IMR-90 (cell line): ENCODE results near the gene NTM. TPM values are rescaled to one million over a fixed set of nuclear protein-coding genes. Genes with fewer than 3 reads are reported as not detected.
A peak's percentile ranks its signal among the peaks of the same experiment; 100 is the strongest.

Source experiments
- ATAC-seq: fragments of 200-7000 bp; cut with Tn5 transposase; 2 replicates; pipeline ENCODE4 v1.9.1; 2020; ENCODE audit warnings: low read depth, mild to moderate bottlenecking, moderate library complexity
- BruUV-seq: library from RNA; stranded (reverse); fragments of 400-500 nt; replicated peaks from 2 replicates; lab custom pipeline; 2021; lab: Mats Ljungman, UMichigan
- CTCF ChIA-PET: fragments of 300-600 bp; formaldehyde crosslinking; extraction: SDS; loops from one replicate; lab custom pipeline; 2021; ENCODE audit warnings: antibody characterized with exemption; lab: Yijun Ruan, JAX
- POLR2A ChIA-PET: fragments of 300-600 bp; sonication (Branson Sonifier 250); formaldehyde crosslinking; loops from one replicate; lab custom pipeline; 2022; ENCODE audit warnings: antibody characterized with exemption; ENCODE audit not compliant: unreplicated experiment; lab: Charles Lee
- DNase-seq: peaks from one replicate; pipeline ENCODE4 v3.0.0; 2013
- H2AFZ ChIP-seq: replicated peaks from 2 replicates; pipeline ENCODE3; 2013; ENCODE audit warnings: low read length, mild to moderate bottlenecking; ENCODE audit not compliant: poor library complexity
- H2AK5ac ChIP-seq: 2 replicates; pipeline ENCODE4 v1.6.1; 2013; ENCODE audit warnings: low read depth, low read length, inconsistent platforms
- H2AK9ac ChIP-seq: replicated peaks from 2 replicates; pipeline ENCODE3; 2013; ENCODE audit warnings: mild to moderate bottlenecking, low read depth, low read length, moderate library complexity; ENCODE audit not compliant: poor library complexity
- H2BK120ac ChIP-seq: 2 replicates; pipeline ENCODE4 v1.6.1; 2013; ENCODE audit warnings: low read depth, low read length, inconsistent platforms
- H2BK15ac ChIP-seq: 3 replicates; pipeline ENCODE4 v1.6.1; 2013; ENCODE audit warnings: low read depth, low read length, inconsistent platforms
- H2BK20ac ChIP-seq: 2 replicates; pipeline ENCODE4 v1.6.1; 2013; ENCODE audit warnings: low read depth, mild to moderate bottlenecking, inconsistent platforms, low read length, moderate library complexity
- H2BK5ac ChIP-seq: 2 replicates; pipeline ENCODE4 v1.6.1; 2013; ENCODE audit warnings: mild to moderate bottlenecking, low read depth, low read length, inconsistent platforms; ENCODE audit not compliant: poor library complexity, severe bottlenecking
- H3K14ac ChIP-seq: replicated peaks from 2 replicates; pipeline ENCODE4 v1.6.1; 2013; ENCODE audit warnings: low read depth, low read length, inconsistent platforms
- H3K18ac ChIP-seq: 2 replicates; pipeline ENCODE4 v1.6.1; 2013; ENCODE audit warnings: low read depth, low read length, control low read depth
- H3K23ac ChIP-seq: 2 replicates; pipeline ENCODE4 v1.6.1; 2013; ENCODE audit warnings: low read depth, low read length, inconsistent platforms
- H3K27ac ChIP-seq: 2 replicates; pipeline ENCODE4 v1.5.1; 2013; ENCODE audit warnings: mild to moderate bottlenecking, control low read depth, low read length; ENCODE audit not compliant: insufficient read depth
- H3K27me3 ChIP-seq: 2 replicates; pipeline ENCODE4 v1.6.1; 2013; ENCODE audit warnings: low read length; ENCODE audit not compliant: control insufficient read depth, insufficient read depth
- H3K36me3 ChIP-seq: 2 replicates; pipeline ENCODE4 v1.6.1; 2013; ENCODE audit warnings: low read length, mixed read lengths; ENCODE audit not compliant: control insufficient read depth, insufficient read depth
- H3K4ac ChIP-seq: 2 replicates; pipeline ENCODE4 v1.6.1; 2013; ENCODE audit warnings: low read depth, low read length, inconsistent platforms
- H3K4me1 ChIP-seq: 2 replicates; pipeline ENCODE4 v1.6.1; 2013; ENCODE audit warnings: low read length, mixed read lengths; ENCODE audit not compliant: control insufficient read depth, insufficient read depth
- H3K4me2 ChIP-seq: 2 replicates; pipeline ENCODE4 v1.6.1; 2013; ENCODE audit warnings: low read depth, mild to moderate bottlenecking, control low read depth, low read length, moderate library complexity
- H3K4me3 ChIP-seq: 2 replicates; pipeline ENCODE4 v1.5.1; 2013; ENCODE audit warnings: low read depth, mild to moderate bottlenecking, control low read depth, low read length, moderate library complexity; ENCODE audit not compliant: insufficient read depth
- H3K56ac ChIP-seq: 2 replicates; pipeline ENCODE4 v1.6.1; 2013; ENCODE audit warnings: low read length, inconsistent platforms; ENCODE audit not compliant: insufficient read depth; ENCODE audit errors: extremely low read depth
- H3K79me1 ChIP-seq, 2 experiments: 2 replicates each; pipeline ENCODE4 v1.6.1; 2013; ENCODE audit warnings: low read length in 2 of 2, inconsistent platforms in 1 of 2, low read depth in 1 of 2
- H3K9ac ChIP-seq: 2 replicates; pipeline ENCODE4 v1.6.1; 2013; ENCODE audit warnings: low read depth, low read length, control low read depth
- H3K9me1 ChIP-seq: 2 replicates; pipeline ENCODE4 v1.6.1; 2013; ENCODE audit warnings: low read length, inconsistent platforms; ENCODE audit not compliant: insufficient read depth
- H3K9me3 ChIP-seq: 2 replicates; pipeline ENCODE4 v1.6.1; 2013; ENCODE audit warnings: low read length; ENCODE audit not compliant: control insufficient read depth, insufficient read depth
- H4K20me1 ChIP-seq: 2 replicates; pipeline ENCODE4 v1.6.1; 2013; ENCODE audit warnings: low read length, inconsistent platforms; ENCODE audit not compliant: insufficient read depth
- H4K5ac ChIP-seq: 2 replicates; pipeline ENCODE4 v1.6.1; 2013; ENCODE audit warnings: mild to moderate bottlenecking, low read depth, low read length, control low read depth
- H4K8ac ChIP-seq, 2 experiments: 2 replicates each; pipeline ENCODE4 v1.6.1; 2013; ENCODE audit warnings: low read depth in 2 of 2, low read length in 2 of 2, control low read depth in 1 of 2, inconsistent platforms in 1 of 2
- H4K91ac ChIP-seq: 2 replicates; pipeline ENCODE4 v1.6.1; 2013; ENCODE audit warnings: low read depth, low read length, inconsistent platforms; ENCODE audit not compliant: insufficient read depth
- FOS ChIP-seq: fragments of 150-350 bp; IDR thresholded peaks from 2 replicates; pipeline ENCODE4 v1.6.1; 2016; ENCODE audit warnings: low read depth, low read length
- NFE2L2 ChIP-seq: fragments of 150-350 bp; IDR thresholded peaks from 2 replicates; pipeline ENCODE4 v1.6.1; 2016; ENCODE audit warnings: low read depth, mild to moderate bottlenecking, low read length
- SMC3 ChIP-seq: fragments of 150-350 bp; IDR thresholded peaks from 2 replicates; pipeline ENCODE4 v1.6.1; 2016; ENCODE audit warnings: low read depth, mild to moderate bottlenecking, antibody characterized with exemption, low read length, moderate library complexity
- WGBS, 2 experiments: methylation state at CpG; one replicate each; pipeline versions ENCODE4 v1.1.5 to v1.1.7; 2013; ENCODE audit warnings: missing lambda C conversion rate in 2 of 2; ENCODE audit not compliant: insufficient read length in 1 of 2; ENCODE audit errors: extremely low coverage in 2 of 2; 5-methylcytosine and 5-hydroxymethylcytosine counted together
- dilution Hi-C: fragments of 300-500 bp; cut with HindIII; formaldehyde crosslinking; loops from one replicate; pipeline ENCODE4 v1.14.3; 2018; ENCODE audit warnings: low sequenced_read_pairs; ENCODE audit not compliant: unreplicated experiment
- in situ Hi-C: fragments of 300-500 bp; cut with MboI; formaldehyde crosslinking; loops from 3 replicates; pipeline ENCODE4 v1.14.3; 2019; ENCODE audit warnings: low sequenced_read_pairs, inconsistent platforms, mixed read lengths
- intact Hi-C: fragments of 100-400 bp; cut with micrococcal nuclease; formaldehyde crosslinking; loops from 2 replicates; pipeline ENCODE4 v1.10.0; 2022
- polyA plus RNA-seq, 3 experiments: library from polyadenylated mRNA; depleted of rRNA; stranded (reverse); fragments of >200 nt; gene quantifications; 2 replicates each; pipeline ENCODE4 v1.2.3, GENCODE V29; 2012; ENCODE audit warnings: low replicate concordance in 1 of 3
- total RNA-seq: library from RNA; depleted of rRNA; stranded (reverse); fragments of >200 nt; gene quantifications from 2 replicates; pipeline ENCODE4 v1.2.3, GENCODE V29; 2012

NTM gene
- total and polyA plus RNA-seq, 2 of the 4 experiments (the other 2 are of a cell fraction): 19.5 to 25.5 TPM

DNA sequence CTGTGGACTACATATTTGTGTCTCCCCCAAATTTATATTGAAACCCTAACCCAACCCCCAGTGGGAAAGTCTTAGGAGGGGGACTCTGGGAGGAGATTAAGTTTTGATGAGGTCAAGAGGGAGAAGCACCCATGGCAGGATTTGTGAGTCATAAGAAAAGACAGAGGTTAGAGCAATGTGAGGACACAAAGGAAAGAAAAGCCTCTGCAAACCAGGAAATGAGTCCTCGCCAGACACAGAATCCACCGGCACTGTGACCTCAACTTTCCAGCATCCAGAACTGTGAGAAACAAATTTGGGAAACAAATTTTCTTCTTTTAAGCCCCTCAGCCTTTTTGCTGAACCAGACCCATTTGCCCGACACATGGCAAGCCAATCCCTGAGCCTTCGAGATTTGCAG, 397.0 kb downstream of the NTM start:
- Histone ChIP-seq H4K91ac (no peak overlapping the region; the same call in 1 of the 2 replicates), H3K27ac (no peak overlapping the region), H3K9ac (no peak overlapping the region), H3K27me3 (no peaks in the 10 kb centered on the region), H4K20me1 (no peaks in the 10 kb centered on the region), H3K18ac (no peak overlapping the region), H2BK20ac (peak overlapping the region; percentile 73; the same call in 1 of the 2 replicates), H2BK120ac (peak overlapping the region; percentile 65; the same call in 1 of the 2 replicates), H3K23ac (0 out of 2 replicates have a peak overlapping the region, but pooled peaks have one; percentile 34), H4K8ac (peak overlapping the region in 1 of 2 experiments; percentile 66; a peak in 1 of 4 replicates), H2BK15ac (peak overlapping the region; percentile 52; the same call in 1 of the 3 replicates), H3K36me3 (no peaks in the 10 kb centered on the region), H3K4me1 (peaks cover 5% of the 10 kb centered on the region), H2AK9ac (no peak overlapping the region), H3K4me2 (no peak overlapping the region), H3K9me3 (no peaks in the 10 kb centered on the region), H4K5ac (no peak overlapping the region), H3K14ac (peak overlapping the region; percentile 63; the same call in 1 of the 2 replicates), H3K4ac (peak overlapping the region; percentile 41), H2BK5ac (no peak overlapping the region), H3K56ac (no peak overlapping the region), H2AFZ (peak overlapping the region; percentile 66), H3K4me3 (no peak overlapping the region), H3K79me1 (no peaks in the 10 kb centered on the region), H3K9me1 (peaks cover 3% of the 10 kb centered on the region), H2AK5ac (peak overlapping the region; percentile 73; the same call in 1 of the 2 replicates)
- dilution Hi-C loops: no loop called here
- ChIA-PET POLR2A (no interaction called here), CTCF (no interaction called here)
- intact Hi-C loops: no loop called here
- peak; percentile 74 for DNase-seq
- TF ChIP-seq FOS: no peak
- TF ChIP-seq SMC3: no peak
- no peak for TF ChIP-seq NFE2L2
- in situ Hi-C loops: no loop called here
- 0% methylated on average over 1 of the region's 4 CpGs; no CpG with 5 or more reads in 1 of the 2 experiments for WGBS, 2 experiments
- BruUV-seq: no TSS peak
- no peak for ATAC-seq
